GM12878 (cell line): ENCODE measurements around the gene PDCD7.

Experiments
- CBX5 ChIP-seq: sonication (generic); IDR thresholded peaks from 2 replicates; pipeline ENCODE4 v1.6.1; 2016; ENCODE audit warnings: low read depth, moderate library complexity, mild to moderate bottlenecking, inconsistent platforms
- HDAC2 ChIP-seq: fragments of 200-600 bp; sonication (generic); IDR thresholded peaks from 2 replicates; pipeline ENCODE4 v1.6.1; 2017
- RAD21 ChIP-seq: IDR thresholded peaks from 2 replicates; pipeline ENCODE4 v1.6.1; 2011; ENCODE audit warnings: mild to moderate bottlenecking, low read depth, low read length, moderate library complexity; ENCODE audit not compliant: insufficient read depth
- TCF7 ChIP-seq: IDR thresholded peaks from 2 replicates; pipeline ENCODE4 v1.6.1; 2014; ENCODE audit warnings: antibody characterized with exemption, borderline replicate concordance

DNA sequence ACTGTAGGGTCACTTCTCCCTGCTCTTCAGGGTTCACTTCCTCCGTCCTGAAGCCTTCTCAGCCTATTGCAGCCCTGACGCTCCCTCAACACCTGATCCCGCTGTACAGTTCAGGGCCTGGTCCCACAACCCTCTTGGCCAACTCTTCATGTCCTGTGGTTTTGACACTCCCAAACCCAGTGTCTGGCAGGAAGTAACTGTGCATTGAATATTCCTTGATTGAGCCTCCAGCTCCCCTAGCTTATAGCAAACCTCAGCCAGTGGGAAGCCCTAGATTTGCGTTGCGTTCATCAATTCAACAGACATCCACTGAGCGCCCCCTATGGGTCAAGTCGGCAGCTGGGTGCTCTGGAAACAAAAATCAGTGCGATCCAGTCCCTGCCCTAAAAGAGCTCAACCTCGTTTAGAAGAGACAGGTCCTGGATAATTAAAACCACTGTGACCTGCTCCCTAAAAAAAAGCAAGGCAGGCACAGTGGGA lies 32.2 kb downstream of the PDCD7 start:
- peak; percentile 65 for TF ChIP-seq RAD21
- TF ChIP-seq CBX5 = no peak
- TF ChIP-seq HDAC2 = no peak
- TF ChIP-seq TCF7 = no peak
